GM12878 (cell line): ENCODE results near the gene KDELR1. TPM values are rescaled to one million over a fixed set of nuclear protein-coding genes. Genes with fewer than 3 reads are reported as not detected.

Experiments
- CBFB ChIP-seq: IDR thresholded peaks from 2 replicates; pipeline ENCODE4 v1.6.1; 2016; ENCODE audit warnings: antibody characterized with exemption, low read depth
- CBX3 ChIP-seq: fragments of 200-600 bp; sonication (generic); IDR thresholded peaks from 2 replicates; pipeline ENCODE4 v1.6.1; 2016; ENCODE audit warnings: low read depth, borderline replicate concordance
- E4F1 ChIP-seq: fragments of 450-650 bp; IDR thresholded peaks from 2 replicates; pipeline ENCODE4 v1.6.1; 2018; ENCODE audit warnings: borderline replicate concordance, mild to moderate bottlenecking; ENCODE audit not compliant: partially characterized antibody
- HDAC2 ChIP-seq: fragments of 200-600 bp; sonication (generic); IDR thresholded peaks from 2 replicates; pipeline ENCODE4 v1.6.1; 2017
- JUND ChIP-seq: IDR thresholded peaks from 2 replicates; pipeline ENCODE4 v1.6.1; 2012; ENCODE audit warnings: low read depth, mild to moderate bottlenecking, low read length, improper control_type of control experiment, moderate library complexity
- MEF2A ChIP-seq: IDR thresholded peaks from 2 replicates; pipeline ENCODE4 v1.6.1; 2011; ENCODE audit warnings: low read depth, mild to moderate bottlenecking, low read length, moderate library complexity; ENCODE audit not compliant: insufficient read depth
- MYC ChIP-seq: IDR thresholded peaks from 2 replicates; pipeline ENCODE4 v1.6.1; 2011; ENCODE audit warnings: mild to moderate bottlenecking, low read length, moderate library complexity, inconsistent platforms; ENCODE audit not compliant: insufficient read depth, insufficient replicate concordance, insufficient read length, severe bottlenecking
- NFXL1 ChIP-seq: fragments of 450-650 bp; IDR thresholded peaks from 2 replicates; pipeline ENCODE4 v1.6.1; 2017; ENCODE audit warnings: antibody characterized with exemption, mild to moderate bottlenecking, borderline replicate concordance
- NFYB ChIP-seq: IDR thresholded peaks from 2 replicates; pipeline ENCODE4 v1.6.1; 2011; ENCODE audit warnings: low read depth, mild to moderate bottlenecking, low read length, improper control_type of control experiment, moderate library complexity; ENCODE audit not compliant: insufficient read depth
- NRF1 ChIP-seq: conservative IDR thresholded peaks from 2 replicates; pipeline ENCODE4 v1.6.1; 2011; ENCODE audit warnings: mild to moderate bottlenecking, low read depth, low read length, improper control_type of control experiment
- PML ChIP-seq: IDR thresholded peaks from 2 replicates; pipeline ENCODE4 v1.6.1; 2012; ENCODE audit warnings: low read length, inconsistent platforms
- POLR2AphosphoS2 ChIP-seq: IDR thresholded peaks from 2 replicates; pipeline ENCODE4 v1.6.1; 2011; ENCODE audit warnings: low read depth, mild to moderate bottlenecking, low read length, improper control_type of control experiment, moderate library complexity
- RBBP5 ChIP-seq: fragments of 200-600 bp; sonication (generic); conservative IDR thresholded peaks from 2 replicates; pipeline ENCODE4 v1.6.1; 2016
- RCOR1 ChIP-seq: conservative IDR thresholded peaks from 2 replicates; pipeline ENCODE4 v1.6.1; 2012; ENCODE audit warnings: low read depth, low read length, improper control_type of control experiment
- SMAD1 ChIP-seq: fragments of 450-650 bp; IDR thresholded peaks from 2 replicates; pipeline ENCODE4 v1.6.1; 2018; ENCODE audit warnings: mild to moderate bottlenecking, low read depth; ENCODE audit not compliant: partially characterized antibody
- SMAD5 ChIP-seq: IDR thresholded peaks from 2 replicates; pipeline ENCODE4 v1.6.1; 2016; ENCODE audit warnings: antibody characterized with exemption, low read depth
- SMARCA5 ChIP-seq: fragments of 450-650 bp; IDR thresholded peaks from 2 replicates; pipeline ENCODE4 v1.6.1; 2017; ENCODE audit warnings: mild to moderate bottlenecking
- SUPT20H ChIP-seq: IDR thresholded peaks from 2 replicates; pipeline ENCODE4 v1.6.1; 2011; ENCODE audit warnings: low read depth, mild to moderate bottlenecking, low read length, moderate library complexity, borderline replicate concordance; ENCODE audit not compliant: control insufficient read depth
- ZBTB11 ChIP-seq: fragments of 450-650 bp; formaldehyde crosslinking; IDR thresholded peaks from 2 replicates; pipeline ENCODE4 v1.5.0; 2022; ENCODE audit warnings: mild to moderate bottlenecking, missing genetic modification characterization
- polyA plus RNA-seq, 11 experiments: library from polyadenylated mRNA; depleted of rRNA in 4 of 11; unstranded in 6 of 11; stranded (reverse) in 5 of 11; fragments of >200 nt; fragmentation: Nextera tagmentation in 4 of 11; fragmentation: Illumina TruSeq in 1 of 11; extraction: Ambion mirVana in 4 of 11; extraction: Trizol in 1 of 11; gene quantifications; 1 replicate in 1 of 11; 2 replicates in 10 of 11; pipeline versions ENCODE4 v1.2.1 to v1.2.3, GENCODE V29; 2011 to 2016; ENCODE audit warnings: inconsistent platforms in 2 of 11, missing spikeins in 2 of 11, low read depth in 1 of 11
- total RNA-seq, 4 experiments: library from RNA; depleted of rRNA in 3 of 4; stranded (reverse); fragments of >200 nt in 3 of 4; fragmentation: Illumina TruSeq in 1 of 4; extraction: Trizol in 1 of 4; gene quantifications; 2 replicates each; pipeline versions ENCODE4 v1.2.1 to v1.2.3, GENCODE V29; 2013 to 2021
- TF ChIP-seq, protein P1 (sequence below): fragments of 450-650 bp; IDR thresholded peaks from 2 replicates; pipeline ENCODE4 v1.6.1; 2017; ENCODE audit warnings: antibody characterized with exemption, mild to moderate bottlenecking, moderate library complexity
- TF ChIP-seq, protein P2 (sequence below): IDR thresholded peaks from 2 replicates; pipeline ENCODE4 v1.6.1; 2011; ENCODE audit warnings: low read depth, mild to moderate bottlenecking, low read length, moderate library complexity, borderline replicate concordance; ENCODE audit errors: extremely low read depth

Gene KDELR1
- total and polyA plus RNA-seq, 10 of the 15 experiments (the other 5 are each of a cell fraction or from before 2014, with no cell fraction given): 2.3 to 71.0 (median 45.2) TPM

DNA sequence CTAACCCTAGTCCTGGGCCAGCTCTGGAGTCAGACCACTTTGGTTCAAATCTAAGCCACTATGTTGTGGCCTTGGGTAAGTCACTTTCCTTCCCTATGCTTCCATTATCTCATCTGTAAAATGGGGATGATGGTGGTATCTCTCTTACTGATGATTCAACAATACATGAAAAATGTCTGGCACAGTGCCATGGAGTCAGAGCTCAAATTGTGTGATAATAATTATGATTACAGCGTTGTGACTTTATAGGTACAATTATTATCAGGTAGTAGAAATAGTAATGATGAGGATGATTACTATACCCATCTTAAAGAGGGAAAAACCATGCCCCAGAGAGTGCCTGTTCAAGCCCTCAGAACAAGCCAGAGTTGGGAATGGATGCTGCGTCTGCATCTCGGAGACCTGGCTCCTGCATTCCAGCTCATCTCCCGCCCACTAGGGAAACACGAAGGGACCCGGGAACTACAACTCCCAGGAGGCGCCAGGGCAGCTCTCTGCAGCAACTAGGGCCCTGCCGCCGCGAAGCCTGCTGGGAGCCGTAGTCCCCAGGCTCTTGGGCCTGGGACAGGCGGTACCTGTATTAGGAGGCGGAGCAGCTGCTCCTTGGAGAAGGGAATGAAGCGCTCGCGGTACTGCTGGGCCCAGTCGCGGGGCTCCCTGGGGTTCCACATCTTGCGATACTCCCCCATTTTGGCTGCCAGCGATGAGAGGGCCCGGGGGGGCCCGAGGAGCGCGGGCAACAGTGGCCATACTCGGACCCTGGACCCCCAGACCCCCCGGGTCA lies 28.4 kb downstream of the KDELR1 start (continued):
- TF ChIP-seq POLR2AphosphoS2 (no peak), NFXL1 (no peak), NRF1 (no peak), NFYB (no peak), JUND (no peak), SUPT20H (no peak), SMAD5 (no peak), E4F1 (no peak), MEF2A (no peak), SMAD1 (no peak), ZBTB11 (no peak), RCOR1 (no peak), HDAC2 (no peak), SMARCA5 (no peak), CBFB (no peak; the same call in 1 of the 2 replicates), MYC (no peak), RBBP5 (no peak), PML (no peak), CBX3 (no peak)
- TF ChIP-seq, protein P1, sequence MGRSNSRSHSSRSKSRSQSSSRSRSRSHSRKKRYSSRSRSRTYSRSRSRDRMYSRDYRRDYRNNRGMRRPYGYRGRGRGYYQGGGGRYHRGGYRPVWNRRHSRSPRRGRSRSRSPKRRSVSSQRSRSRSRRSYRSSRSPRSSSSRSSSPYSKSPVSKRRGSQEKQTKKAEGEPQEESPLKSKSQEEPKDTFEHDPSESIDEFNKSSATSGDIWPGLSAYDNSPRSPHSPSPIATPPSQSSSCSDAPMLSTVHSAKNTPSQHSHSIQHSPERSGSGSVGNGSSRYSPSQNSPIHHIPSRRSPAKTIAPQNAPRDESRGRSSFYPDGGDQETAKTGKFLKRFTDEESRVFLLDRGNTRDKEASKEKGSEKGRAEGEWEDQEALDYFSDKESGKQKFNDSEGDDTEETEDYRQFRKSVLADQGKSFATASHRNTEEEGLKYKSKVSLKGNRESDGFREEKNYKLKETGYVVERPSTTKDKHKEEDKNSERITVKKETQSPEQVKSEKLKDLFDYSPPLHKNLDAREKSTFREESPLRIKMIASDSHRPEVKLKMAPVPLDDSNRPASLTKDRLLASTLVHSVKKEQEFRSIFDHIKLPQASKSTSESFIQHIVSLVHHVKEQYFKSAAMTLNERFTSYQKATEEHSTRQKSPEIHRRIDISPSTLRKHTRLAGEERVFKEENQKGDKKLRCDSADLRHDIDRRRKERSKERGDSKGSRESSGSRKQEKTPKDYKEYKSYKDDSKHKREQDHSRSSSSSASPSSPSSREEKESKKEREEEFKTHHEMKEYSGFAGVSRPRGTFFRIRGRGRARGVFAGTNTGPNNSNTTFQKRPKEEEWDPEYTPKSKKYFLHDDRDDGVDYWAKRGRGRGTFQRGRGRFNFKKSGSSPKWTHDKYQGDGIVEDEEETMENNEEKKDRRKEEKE: no peak
- TF ChIP-seq, protein P2, sequence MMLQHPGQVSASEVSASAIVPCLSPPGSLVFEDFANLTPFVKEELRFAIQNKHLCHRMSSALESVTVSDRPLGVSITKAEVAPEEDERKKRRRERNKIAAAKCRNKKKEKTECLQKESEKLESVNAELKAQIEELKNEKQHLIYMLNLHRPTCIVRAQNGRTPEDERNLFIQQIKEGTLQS: no peak
